ENCODE results near the gene SWSAP1.
"Not testable (repeated sequence)": the region's sequence is repeated elsewhere in the genome, so short reads cannot be mapped to it uniquely, and the experiment has no call there.

SWSAP1 gene

GRCh38 chr19:11374433-11375142, at the start of gene SWSAP1:
Gene SWSAP1 (plus strand): TSS chr19:11374666. CDS start chr19:11374681, 15 bp downstream.
- peak; percentile 100 for DNase-seq

GRCh38 chr19:11324748-11325389, 49.6 kb upstream of the SWSAP1 start:
- no peak for DNase-seq

- no peak for DNase-seq
Measured at GRCh38 chr19:11325544-11325943, 48.9 kb upstream of the SWSAP1 start.

- DNase-seq, result no peak
Measured at GRCh38 chr19:11330127-11330526, 44.3 kb upstream of the SWSAP1 start.

- DNase-seq, result no peak
Measured at GRCh38 chr19:11331502-11331901, 43.0 kb upstream of the SWSAP1 start.

GRCh38 chr19:11332822-11333221, 41.6 kb upstream of the SWSAP1 start:
- no peak for DNase-seq

- not testable (repeated sequence) for DNase-seq
Measured at GRCh38 chr19:11333838-11334237, 40.6 kb upstream of the SWSAP1 start.

GRCh38 chr19:11335449-11336146, 38.9 kb upstream of the SWSAP1 start:
- no peak for DNase-seq

GRCh38 chr19:11337080-11337479, 37.4 kb upstream of the SWSAP1 start:
- DNase-seq, result no peak

GRCh38 chr19:11338121-11338520, 36.3 kb upstream of the SWSAP1 start:
- DNase-seq, result no peak

- no peak for DNase-seq
Measured at GRCh38 chr19:11338569-11339253, 35.8 kb upstream of the SWSAP1 start.

- peak; percentile 99 for DNase-seq
Measured at GRCh38 chr19:11339254-11340098, 35.0 kb upstream of the SWSAP1 start, which contains the start of gene RAB3D. Gene RAB3D (minus strand): TSS chr19:11339657. CDS start chr19:11337399, 2,258 bp downstream.

GRCh38 chr19:11340099-11340467, 34.4 kb upstream of the SWSAP1 start:
- DNase-seq, result not testable (repeated sequence)

GRCh38 chr19:11342429-11342828, 32.0 kb upstream of the SWSAP1 start:
- DNase-seq, result no peak

GRCh38 chr19:11345122-11345803, 29.2 kb upstream of the SWSAP1 start:
- DNase-seq, result no peak

- DNase-seq, result peak; percentile 100
Measured at GRCh38 chr19:11346104-11346940, 28.1 kb upstream of the SWSAP1 start, which contains the start of the genes CCDC159 and TMEM205. Gene CCDC159 (plus strand): TSS chr19:11346519. CDS start chr19:11346607, 88 bp downstream. Gene TMEM205 (minus strand): TSS chr19:11346268. CDS start chr19:11345619, 649 bp downstream.

- no peak for DNase-seq
Measured at GRCh38 chr19:11347546-11348039, 26.9 kb upstream of the SWSAP1 start.

GRCh38 chr19:11349171-11349570, 25.3 kb upstream of the SWSAP1 start:
- no peak for DNase-seq

GRCh38 chr19:11354102-11354501, 20.4 kb upstream of the SWSAP1 start:
- not testable (repeated sequence) for DNase-seq

Data from OCI-M1 (cell line).